Sigmoid colon (tissue), 4 donors: ENCODE measurements around the gene OLFML3.

ENCODE experiments used
- CTCF ChIP-seq, 4 experiments: fragments of 450-650 bp in 3 of 4; fragments of 200-600 bp in 1 of 4; IDR thresholded peaks; one replicate each; pipeline ENCODE4 v1.5.1; 2016 to 2019; ENCODE audit warnings: antibody characterized with exemption in 4 of 4, mild to moderate bottlenecking in 3 of 4, moderate library complexity in 2 of 4
- EP300 ChIP-seq, 4 donors: sonication (generic); formaldehyde crosslinking; IDR thresholded peaks; one replicate each; pipeline ENCODE4 v1.6.1; 2017; ENCODE audit warnings: antibody characterized with exemption in 4 of 4
- POLR2A ChIP-seq, 2 donors: fragments of 450-650 bp; IDR thresholded peaks; one replicate each; pipeline ENCODE4 v1.6.1; 2016; ENCODE audit warnings: antibody characterized with exemption in 2 of 2, mild to moderate bottlenecking in 2 of 2, moderate library complexity in 2 of 2
- POLR2AphosphoS5 ChIP-seq, 4 donors: sonication (generic); formaldehyde crosslinking; IDR thresholded peaks; one replicate each; pipeline ENCODE4 v1.6.1; 2017; ENCODE audit warnings: antibody characterized with exemption in 4 of 4

GRCh38 chr1:113993072-113993471 is 13.8 kb downstream of the OLFML3 start:
- no peak for TF ChIP-seq POLR2A (IDR thresholded peaks at IDR 0.05)
- TF ChIP-seq CTCF (IDR thresholded peaks at IDR 0.05) = no peak
- no peak for TF ChIP-seq EP300 (IDR thresholded peaks at IDR 0.05)
- TF ChIP-seq POLR2AphosphoS5 (IDR thresholded peaks at IDR 0.05) = no peak
